HepG2 (cell line): ENCODE measurements around the gene TBC1D25.

Experiments
- HDAC1 ChIP-seq: sonication (generic); formaldehyde crosslinking; IDR thresholded peaks from 2 replicates; pipeline ENCODE4 v1.5.1; 2020; ENCODE audit warnings: mild to moderate bottlenecking, missing genetic modification reagents
- POLR2AphosphoS5 ChIP-seq: IDR thresholded peaks from 2 replicates; pipeline ENCODE4 v1.6.1; 2012; ENCODE audit warnings: low read depth, low read length
- RXRA ChIP-seq: sonication (generic); formaldehyde crosslinking; IDR thresholded peaks from 2 replicates; pipeline ENCODE4 v1.5.1; 2020; ENCODE audit warnings: missing genetic modification reagents
- SIX4 ChIP-seq: sonication (generic); formaldehyde crosslinking; IDR thresholded peaks from 2 replicates; pipeline ENCODE4 v1.4.0; 2020; ENCODE audit warnings: missing genetic modification reagents

- TF ChIP-seq HDAC1, result no peak
- no peak for TF ChIP-seq SIX4 (CRISPR knock-in tag)
- TF ChIP-seq RXRA (CRISPR knock-in tag), result no peak
- no peak for TF ChIP-seq POLR2AphosphoS5
Observed at GRCh38 chrX:48512371-48512935, 27.1 kb upstream of the TBC1D25 start.
